Measurements from ENCODE around the gene BCKDHA. TPM values are rescaled to one million over a fixed set of nuclear protein-coding genes. Genes with fewer than 3 reads are reported as not detected.

Gene BCKDHA
- total RNA-seq, 3 donors from 2014 or later: 40.3 to 54.6 (median 53.1) TPM

- H3K4me3 ChIP-seq: no peak overlapping the region
- intact Hi-C loops (cut with DNase I; ENCODE audit: low total_unique reads): no loop called here
- no peaks in the 10 kb centered on the region for H3K9me3 ChIP-seq
- peaks cover 0 to 6% of the 10 kb centered on the region in 2 donors for H3K4me1 ChIP-seq
- TF ChIP-seq POLR2A (IDR thresholded peaks at IDR 0.05): no peak
- TF ChIP-seq CTCF (IDR thresholded peaks at IDR 0.05): no peak
- no peaks in the 10 kb centered on the region for H3K36me3 ChIP-seq
- no peaks in the 10 kb centered on the region for H3K27me3 ChIP-seq
- DNase-seq (ENCODE audit: low spot score in 2 of 2): no peak
- H3K27ac ChIP-seq: peak overlapping the region in 1 of 2 donors; percentile 53
Measured at GRCh38 chr19:41355802-41356201, 41.8 kb upstream of the BCKDHA start.

GRCh38 chr19:41356984-41357739, 40.5 kb upstream of the BCKDHA start:
- H3K4me3 ChIP-seq: no peak overlapping the region
- intact Hi-C loops (cut with DNase I; ENCODE audit: low total_unique reads): no loop called here
- H3K9me3 ChIP-seq: no peaks in the 10 kb centered on the region
- H3K27me3 ChIP-seq: no peaks in the 10 kb centered on the region
- H3K4me1 ChIP-seq: peaks cover 0 to 6% of the 10 kb centered on the region in 2 donors
- no peaks in the 10 kb centered on the region for H3K36me3 ChIP-seq
- H3K27ac ChIP-seq: no peak overlapping the region
- no peak for TF ChIP-seq CTCF (IDR thresholded peaks at IDR 0.05)
- no peak for DNase-seq (ENCODE audit: low spot score in 2 of 2)

GRCh38 chr19:41357746-41358145, 39.9 kb upstream of the BCKDHA start:
- no peak for TF ChIP-seq POLR2AphosphoS5 (IDR thresholded peaks at IDR 0.05)
- no peak for TF ChIP-seq CTCF (IDR thresholded peaks at IDR 0.05)
- TF ChIP-seq POLR2A (IDR thresholded peaks at IDR 0.05): no peak
- Histone ChIP-seq H3K27me3 (no peaks in the 10 kb centered on the region), H3K4me1 (peaks cover 0 to 6% of the 10 kb centered on the region in 2 donors), H3K36me3 (no peaks in the 10 kb centered on the region), H3K9me3 (no peaks in the 10 kb centered on the region), H3K27ac (no peak overlapping the region), H3K4me3 (no peak overlapping the region)
- no peak for DNase-seq (ENCODE audit: low spot score in 2 of 2)
- intact Hi-C loops (cut with DNase I; ENCODE audit: low total_unique reads): no loop called here

- no peaks in the 10 kb centered on the region for H3K27me3 ChIP-seq
- H3K9me3 ChIP-seq: no peaks in the 10 kb centered on the region
- H3K27ac ChIP-seq: no peak overlapping the region
- TF ChIP-seq POLR2AphosphoS5 (IDR thresholded peaks at IDR 0.05) (no peak), POLR2A (IDR thresholded peaks at IDR 0.05) (no peak), CTCF (IDR thresholded peaks at IDR 0.05) (no peak)
- no peak for DNase-seq (ENCODE audit: low spot score in 2 of 2)
- H3K4me1 ChIP-seq: no peaks in the 10 kb centered on the region
- no peak overlapping the region for H3K4me3 ChIP-seq
- H3K36me3 ChIP-seq: no peaks in the 10 kb centered on the region
- intact Hi-C loops (cut with DNase I; ENCODE audit: low total_unique reads): no loop called here
Measured at GRCh38 chr19:41359741-41360140, 37.9 kb upstream of the BCKDHA start.

- H3K27ac ChIP-seq: peak overlapping the region; percentile 97 to 99
- H3K9me3 ChIP-seq: no peaks in the 10 kb centered on the region
- no peaks in the 10 kb centered on the region for H3K4me1 ChIP-seq
- H3K27me3 ChIP-seq: no peaks in the 10 kb centered on the region
- DNase-seq (ENCODE audit: low spot score in 2 of 2): no peak
- no peak overlapping the region for H3K4me3 ChIP-seq
- intact Hi-C loops (cut with DNase I; ENCODE audit: low total_unique reads): no loop called here
- TF ChIP-seq CTCF (IDR thresholded peaks at IDR 0.05) (no peak), POLR2A (IDR thresholded peaks at IDR 0.05) (no peak), POLR2AphosphoS5 (IDR thresholded peaks at IDR 0.05) (no peak)
- no peaks in the 10 kb centered on the region for H3K36me3 ChIP-seq
Measured at GRCh38 chr19:41362143-41362847, 35.3 kb upstream of the BCKDHA start.
